Measurements from ENCODE around the gene EIF2B1. TPM values are rescaled to one million over a fixed set of nuclear protein-coding genes. Genes with fewer than 3 reads are reported as not detected.

The EIF2B1 gene
- total and polyA plus RNA-seq, 12 donors, result 36.2 to 171 (median 55.8) TPM

DNA sequence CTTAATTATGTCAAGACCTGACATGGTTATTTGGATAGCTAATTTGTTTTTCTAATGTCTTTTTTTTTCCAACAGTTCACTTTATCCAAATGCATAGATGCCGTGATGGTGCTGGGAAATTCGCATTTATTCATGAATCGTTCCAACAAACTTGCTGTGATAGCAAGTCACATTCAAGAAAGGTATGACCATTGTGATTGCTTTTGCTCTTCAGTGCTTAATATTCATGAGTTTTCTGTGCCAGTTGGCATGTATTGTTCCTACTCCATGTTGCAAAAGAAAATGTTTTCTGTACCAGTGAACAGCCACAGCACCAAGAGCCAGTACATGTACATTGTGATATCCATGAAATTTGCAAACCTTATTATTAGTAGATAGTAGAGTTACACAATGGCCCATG, 11.9 kb upstream of the EIF2B1 start:
- no peak overlapping the region for H3K4me3 ChIP-seq
- intact Hi-C loops (cut with DNase I), result no loop called here
- no peaks in the 10 kb centered on the region for H3K4me1 ChIP-seq (replicated peaks in 1 of 2)
- H3K27me3 ChIP-seq, result no peaks in the 10 kb centered on the region
- TF ChIP-seq POLR2A (IDR thresholded peaks at IDR 0.05), result no peak
- TF ChIP-seq, protein P1, sequence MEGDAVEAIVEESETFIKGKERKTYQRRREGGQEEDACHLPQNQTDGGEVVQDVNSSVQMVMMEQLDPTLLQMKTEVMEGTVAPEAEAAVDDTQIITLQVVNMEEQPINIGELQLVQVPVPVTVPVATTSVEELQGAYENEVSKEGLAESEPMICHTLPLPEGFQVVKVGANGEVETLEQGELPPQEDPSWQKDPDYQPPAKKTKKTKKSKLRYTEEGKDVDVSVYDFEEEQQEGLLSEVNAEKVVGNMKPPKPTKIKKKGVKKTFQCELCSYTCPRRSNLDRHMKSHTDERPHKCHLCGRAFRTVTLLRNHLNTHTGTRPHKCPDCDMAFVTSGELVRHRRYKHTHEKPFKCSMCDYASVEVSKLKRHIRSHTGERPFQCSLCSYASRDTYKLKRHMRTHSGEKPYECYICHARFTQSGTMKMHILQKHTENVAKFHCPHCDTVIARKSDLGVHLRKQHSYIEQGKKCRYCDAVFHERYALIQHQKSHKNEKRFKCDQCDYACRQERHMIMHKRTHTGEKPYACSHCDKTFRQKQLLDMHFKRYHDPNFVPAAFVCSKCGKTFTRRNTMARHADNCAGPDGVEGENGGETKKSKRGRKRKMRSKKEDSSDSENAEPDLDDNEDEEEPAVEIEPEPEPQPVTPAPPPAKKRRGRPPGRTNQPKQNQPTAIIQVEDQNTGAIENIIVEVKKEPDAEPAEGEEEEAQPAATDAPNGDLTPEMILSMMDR (IDR thresholded peaks at IDR 0.05), result no peak
- peaks cover 0 to 46% of the 10 kb centered on the region in 2 donors for H3K36me3 ChIP-seq (replicated peaks in 1 of 2)
- WGBS, 4 donors, result 89 to 95% (median 95%) methylated on average over 3 of the region's 3 CpGs
- H3K27ac ChIP-seq, result no peak overlapping the region
- no peaks in the 10 kb centered on the region for H3K9me3 ChIP-seq (replicated peaks in 1 of 3)
- DNase-seq, result no peak

DNA sequence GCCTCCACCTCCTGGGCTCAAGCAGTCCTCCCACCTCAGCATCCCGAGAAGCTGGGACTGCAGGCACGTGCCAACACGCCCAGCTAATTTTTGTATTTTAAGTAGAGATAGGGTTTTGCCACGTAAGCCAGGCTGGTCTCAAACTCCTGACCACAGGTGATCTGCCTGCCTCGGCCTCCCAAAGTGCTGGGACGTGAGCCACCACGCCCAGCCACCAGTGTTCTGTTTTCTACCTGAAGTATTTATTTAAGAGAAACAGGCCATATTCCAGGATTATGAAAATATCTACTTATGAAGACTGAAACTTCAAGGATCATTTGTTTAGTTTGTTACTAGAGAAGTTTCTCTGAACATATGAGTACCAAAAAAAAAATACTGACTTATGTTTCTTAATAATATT, 10.4 kb upstream of the EIF2B1 start:
- intact Hi-C loops (cut with DNase I), result no loop called here
- Histone ChIP-seq H3K36me3 (replicated peaks in 1 of 2) (peaks cover 0 to 51% of the 10 kb centered on the region in 2 donors), H3K4me3 (no peak overlapping the region), H3K9me3 (replicated peaks in 1 of 3) (no peaks in the 10 kb centered on the region), H3K4me1 (replicated peaks in 1 of 2) (no peaks in the 10 kb centered on the region), H3K27me3 (no peaks in the 10 kb centered on the region), H3K27ac (no peak overlapping the region)
- TF ChIP-seq, protein P1 (IDR thresholded peaks at IDR 0.05), result no peak
- TF ChIP-seq POLR2A (IDR thresholded peaks at IDR 0.05), result no peak
- 82 to 95% (median 87%) methylated on average over 6 to 7 of the region's 7 CpGs for WGBS, 4 donors
- no peak for DNase-seq

DNA sequence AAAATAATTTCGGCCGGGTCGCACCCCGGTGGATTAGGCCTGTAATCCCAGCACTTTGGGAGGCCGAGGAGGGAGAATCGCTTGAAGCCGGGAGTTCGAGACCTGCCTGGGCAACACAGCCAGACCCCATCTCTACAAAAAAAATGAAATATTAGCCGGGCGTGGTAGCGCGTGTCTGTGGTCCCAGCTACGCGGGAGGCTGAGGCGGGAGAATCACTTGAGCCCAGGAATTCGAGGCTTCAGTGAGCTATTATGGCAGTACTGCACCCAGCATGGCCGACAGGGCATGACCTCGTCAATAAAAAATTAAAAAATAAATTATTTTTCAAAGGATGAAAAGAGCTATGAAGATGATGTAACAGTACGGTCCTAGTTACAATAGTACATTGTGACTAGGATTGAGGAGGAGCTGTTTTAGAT, 666 bp upstream of the EIF2B1 start:
- no peaks in the 10 kb centered on the region for H3K9me3 ChIP-seq (replicated peaks in 1 of 3)
- peak overlapping the region in 4 of 5 donors; percentile 11 to 88 (median 64) for H3K27ac ChIP-seq
- peak overlapping the region in 3 of 4 donors; percentile 70 to 88 (median 77) for H3K4me3 ChIP-seq
- H3K36me3 ChIP-seq (replicated peaks in 1 of 2), result peaks cover 0 to 27% of the 10 kb centered on the region in 2 donors
- intact Hi-C loops (cut with DNase I), result no loop called here
- DNase-seq, result peak in 1 of 7 donors; percentile 57
- H3K4me1 ChIP-seq (replicated peaks in 1 of 2), result peaks cover 8 to 16% of the 10 kb centered on the region in 2 donors
- no peaks in the 10 kb centered on the region for H3K27me3 ChIP-seq
- no peak for TF ChIP-seq POLR2A (IDR thresholded peaks at IDR 0.05)
- TF ChIP-seq, protein P1 (IDR thresholded peaks at IDR 0.05), result no peak
- WGBS, 4 donors, result 12 to 17% (median 14%) methylated on average over 19 of the region's 19 CpGs

DNA sequence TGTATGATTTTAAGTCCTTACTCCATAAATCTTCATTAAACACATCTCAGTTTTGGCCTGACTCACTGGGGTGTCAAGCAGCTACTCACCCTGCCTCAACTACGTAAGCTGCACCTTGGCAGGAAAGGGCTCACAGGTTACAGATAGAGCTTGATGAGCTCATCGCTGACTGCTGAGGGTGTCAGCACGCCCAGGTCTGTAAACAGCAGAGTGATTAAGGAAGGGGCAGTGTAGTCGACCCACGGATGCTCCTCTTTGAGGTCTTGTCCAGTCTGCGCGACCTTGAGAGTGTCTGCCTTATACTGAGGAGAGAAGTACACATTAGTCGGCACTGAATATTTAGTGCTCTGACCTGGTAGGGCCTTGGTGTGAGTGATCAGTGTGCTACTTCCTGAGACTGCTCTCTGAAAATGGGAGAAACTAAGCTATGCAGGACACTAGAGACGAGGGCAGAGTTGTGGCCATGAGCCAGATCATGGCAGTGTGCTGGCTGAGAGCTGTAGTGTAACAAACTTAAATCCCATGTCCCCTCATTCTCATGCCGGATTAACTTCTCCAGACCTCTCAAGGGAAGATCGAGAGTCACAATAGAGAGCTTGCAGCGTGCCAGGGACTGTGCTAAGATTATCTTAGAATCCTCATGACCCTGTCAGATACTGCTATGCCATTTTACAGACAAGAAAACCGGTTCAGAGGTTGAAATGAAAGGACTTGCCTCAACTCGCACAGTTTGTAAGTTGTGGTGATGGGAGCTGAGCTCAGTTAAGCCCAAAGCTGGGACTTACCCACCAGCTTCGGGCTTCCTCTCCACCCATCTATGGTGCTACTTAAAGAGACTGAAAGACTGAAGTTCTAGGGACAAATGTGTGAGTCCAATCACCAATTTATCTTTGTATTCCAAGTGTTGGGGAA, 11.6 kb downstream of the EIF2B1 start:
- intact Hi-C loops (cut with DNase I), result no loop called here
- 73 to 78% (median 74%) methylated on average over 15 of the region's 15 CpGs for WGBS, 4 donors
- Histone ChIP-seq H3K4me3 (no peak overlapping the region), H3K27ac (no peak overlapping the region), H3K27me3 (no peaks in the 10 kb centered on the region), H3K36me3 (replicated peaks in 1 of 2) (peaks cover 0 to 95% of the 10 kb centered on the region in 2 donors), H3K9me3 (replicated peaks in 1 of 3) (no peaks in the 10 kb centered on the region), H3K4me1 (replicated peaks in 1 of 2) (no peaks in the 10 kb centered on the region)
- no peak for DNase-seq
- TF ChIP-seq POLR2A (IDR thresholded peaks at IDR 0.05), result no peak
- TF ChIP-seq, protein P1 (IDR thresholded peaks at IDR 0.05), result no peak
